Activated T-cell treated with anti-CD3 and anti-CD28 coated beads, Interleukin-2, amount 50 U/mL, for 24 hours (primary cell): Measurements from ENCODE around the gene CDK6.

Source experiments
- DNase-seq: peaks from one replicate; pipeline ENCODE4 v3.0.0-alpha.2; 2020
- H3K27ac Mint-ChIP-seq: 2 replicates; pipeline ENCODE4 v1.8.0; 2020; ENCODE audit warnings: mild to moderate bottlenecking, mixed read lengths
- H3K27me3 Mint-ChIP-seq: 2 replicates; pipeline ENCODE4 v1.8.0; 2020; ENCODE audit warnings: mixed read lengths
- H3K36me3 Mint-ChIP-seq: 2 replicates; pipeline ENCODE4 v1.8.0; 2020; ENCODE audit warnings: low read depth, mixed read lengths
- H3K4me1 Mint-ChIP-seq: 2 replicates; pipeline ENCODE4 v1.8.0; 2020; ENCODE audit warnings: low read depth, mixed read lengths
- H3K4me3 Mint-ChIP-seq: 2 replicates; pipeline ENCODE4 v1.8.0; 2020; ENCODE audit warnings: mild to moderate bottlenecking, moderate library complexity, mixed read lengths
- H3K9me3 Mint-ChIP-seq: 2 replicates; pipeline ENCODE4 v1.8.0; 2020; ENCODE audit warnings: mixed read lengths

Gene CDK6

GRCh38 chr7:92668564-92668963 lies 167.8 kb downstream of the CDK6 start:
- no peaks in the 10 kb centered on the region for H3K27me3 Mint-ChIP-seq
- H3K9me3 Mint-ChIP-seq = peaks cover 4% of the 10 kb centered on the region
- H3K27ac Mint-ChIP-seq = peak overlapping the region; percentile 42
- H3K4me1 Mint-ChIP-seq = peaks cover 72% of the 10 kb centered on the region
- peaks cover 91% of the 10 kb centered on the region for H3K36me3 Mint-ChIP-seq
- H3K4me3 Mint-ChIP-seq = no peak overlapping the region
- DNase-seq = no peak

- Mint-ChIP-seq H3K4me1 (peaks cover 66% of the 10 kb centered on the region), H3K27ac (peak overlapping the region; percentile 42), H3K27me3 (no peaks in the 10 kb centered on the region), H3K36me3 (peaks cover 85% of the 10 kb centered on the region), H3K9me3 (peaks cover 4% of the 10 kb centered on the region), H3K4me3 (no peak overlapping the region)
- DNase-seq = no peak
Measured at GRCh38 chr7:92667816-92668535, 168.4 kb downstream of the CDK6 start.

DNA sequence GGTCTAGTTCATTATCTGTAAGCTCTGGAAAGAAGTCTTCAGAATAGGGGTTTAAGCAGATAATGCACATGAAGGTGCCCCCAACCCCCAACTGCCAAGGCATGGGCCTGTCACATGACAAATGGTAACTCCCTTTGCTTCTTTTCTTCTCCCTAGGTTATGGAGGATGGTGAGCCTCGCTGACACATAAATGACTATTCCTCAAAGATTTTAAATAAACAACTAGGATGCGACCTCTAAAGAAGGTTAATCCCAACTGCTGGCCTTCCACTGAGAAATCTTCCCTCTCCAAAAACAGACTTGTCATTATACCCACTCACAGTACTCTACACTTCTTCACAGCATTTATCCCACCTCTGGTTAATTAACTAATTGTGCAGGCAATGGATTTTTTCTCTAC lies 170.4 kb downstream of the CDK6 start:
- Mint-ChIP-seq H3K27ac (peak overlapping the region; percentile 94), H3K9me3 (peaks cover 4% of the 10 kb centered on the region), H3K4me1 (peaks cover 47% of the 10 kb centered on the region), H3K27me3 (no peaks in the 10 kb centered on the region), H3K4me3 (no peak overlapping the region), H3K36me3 (peaks cover 66% of the 10 kb centered on the region)
- no peak for DNase-seq

GRCh38 chr7:92661651-92662050 lies 174.7 kb downstream of the CDK6 start:
- Mint-ChIP-seq H3K9me3 (peaks cover 4% of the 10 kb centered on the region), H3K4me1 (peaks cover 51% of the 10 kb centered on the region), H3K27ac (no peak overlapping the region), H3K27me3 (no peaks in the 10 kb centered on the region), H3K4me3 (no peak overlapping the region), H3K36me3 (peaks cover 51% of the 10 kb centered on the region)
- DNase-seq = no peak

GRCh38 chr7:92658671-92659070 lies 177.7 kb downstream of the CDK6 start:
- no peak for DNase-seq
- H3K27me3 Mint-ChIP-seq = no peaks in the 10 kb centered on the region

DNA sequence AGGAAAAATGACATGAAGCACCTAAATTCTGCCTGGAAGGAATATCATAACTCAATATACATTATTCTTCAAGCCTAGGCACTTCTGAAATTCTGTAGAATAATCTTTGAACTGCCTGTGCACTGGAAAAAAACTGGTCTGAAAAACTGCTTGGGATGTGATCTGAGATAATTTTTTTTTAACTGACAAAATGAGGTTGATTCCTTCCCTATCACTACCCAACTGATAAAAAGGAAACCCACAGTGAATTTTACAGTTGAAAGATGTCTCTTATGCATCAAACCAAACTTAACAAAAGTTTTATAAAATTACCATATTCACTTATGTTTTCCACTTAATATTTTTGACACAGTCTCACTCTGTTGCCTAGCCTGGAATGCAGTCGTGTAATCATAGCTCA lies 179.0 kb downstream of the CDK6 start:
- H3K27me3 Mint-ChIP-seq = no peaks in the 10 kb centered on the region
- peaks cover 51% of the 10 kb centered on the region for H3K4me1 Mint-ChIP-seq
- DNase-seq = no peak
- no peak overlapping the region for H3K4me3 Mint-ChIP-seq
- H3K36me3 Mint-ChIP-seq = peaks cover 53% of the 10 kb centered on the region
- peak overlapping the region; percentile 30 for H3K27ac Mint-ChIP-seq
- no peaks in the 10 kb centered on the region for H3K9me3 Mint-ChIP-seq

More at GRCh38 chr7:92658671-92659070, 177.7 kb downstream of the CDK6 start:
- peaks cover 40% of the 10 kb centered on the region for H3K4me1 Mint-ChIP-seq
- H3K9me3 Mint-ChIP-seq = no peaks in the 10 kb centered on the region
- H3K4me3 Mint-ChIP-seq = no peak overlapping the region
- peaks cover 44% of the 10 kb centered on the region for H3K36me3 Mint-ChIP-seq
- H3K27ac Mint-ChIP-seq = no peak overlapping the region

DNA sequence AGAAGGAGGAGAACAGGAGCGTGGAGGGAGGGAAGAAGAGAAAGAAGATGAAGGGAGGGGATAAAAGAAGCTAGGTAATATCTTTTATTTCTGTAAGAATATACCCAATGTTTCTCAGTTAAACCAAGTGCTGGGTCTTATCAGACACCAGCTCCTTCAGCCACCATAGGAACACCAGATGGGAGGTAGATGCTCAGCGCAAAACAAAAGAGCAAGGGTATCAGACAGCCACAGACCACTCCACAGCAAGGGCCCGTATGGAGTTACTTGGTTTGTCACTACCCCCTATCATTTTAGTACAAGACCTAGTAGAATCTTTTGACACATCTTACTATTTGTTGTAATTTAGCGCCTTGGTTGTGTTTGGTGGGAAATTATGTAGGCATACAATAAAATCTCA lies 180.3 kb downstream of the CDK6 start:
- Mint-ChIP-seq H3K27me3 (no peaks in the 10 kb centered on the region), H3K27ac (no peak overlapping the region), H3K9me3 (no peaks in the 10 kb centered on the region), H3K4me1 (peaks cover 63% of the 10 kb centered on the region), H3K4me3 (no peak overlapping the region), H3K36me3 (peaks cover 65% of the 10 kb centered on the region)
- no peak for DNase-seq

DNA sequence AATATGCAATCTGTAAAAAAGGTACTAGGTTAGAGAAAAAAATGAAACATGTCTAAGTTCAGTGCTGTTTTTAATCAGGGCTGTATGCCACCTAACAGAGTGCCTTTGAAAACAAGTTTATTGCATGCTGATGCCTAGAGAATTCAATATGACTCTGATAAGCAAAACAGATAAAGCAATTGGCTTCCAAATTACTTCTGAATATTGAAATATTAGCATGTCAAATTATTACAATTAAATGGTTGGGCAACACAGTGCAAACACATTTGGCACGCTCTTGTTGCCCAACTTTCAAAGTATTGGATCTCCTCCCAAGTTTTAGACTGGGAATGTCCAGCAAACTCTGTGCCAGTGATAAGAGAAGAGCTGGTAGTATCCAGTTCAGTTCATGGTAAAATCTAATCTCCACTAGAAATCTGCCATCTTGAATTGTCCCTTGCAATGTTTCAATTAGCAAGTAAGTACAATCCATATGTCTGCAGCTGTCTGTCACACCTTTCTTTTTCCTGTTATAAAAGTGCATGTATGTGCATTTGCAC lies 181.0 kb downstream of the CDK6 start:
- H3K27ac Mint-ChIP-seq = no peak overlapping the region
- peaks cover 67% of the 10 kb centered on the region for H3K4me1 Mint-ChIP-seq
- no peaks in the 10 kb centered on the region for H3K9me3 Mint-ChIP-seq
- DNase-seq = no peak
- H3K27me3 Mint-ChIP-seq = no peaks in the 10 kb centered on the region
- peaks cover 71% of the 10 kb centered on the region for H3K36me3 Mint-ChIP-seq
- no peak overlapping the region for H3K4me3 Mint-ChIP-seq

DNA sequence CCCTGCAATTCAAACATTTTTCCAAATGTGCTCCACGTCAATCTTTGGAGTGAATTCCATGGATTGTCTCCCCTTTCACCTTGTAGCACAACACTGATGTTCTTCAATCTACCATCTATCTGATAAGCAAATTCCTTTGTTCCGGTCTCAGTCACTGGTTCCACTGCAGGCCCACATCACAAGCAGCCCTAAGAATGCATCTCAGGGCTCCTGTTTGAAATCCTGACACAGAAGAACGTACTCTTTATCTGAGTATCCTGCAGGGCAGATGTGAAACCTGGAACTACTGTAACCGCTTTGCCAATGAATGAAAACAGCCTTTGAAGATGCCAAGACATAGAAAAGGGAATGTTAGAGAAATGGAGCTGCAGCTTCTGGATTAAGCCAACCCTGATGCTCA lies 183.2 kb downstream of the CDK6 start:
- Mint-ChIP-seq H3K27me3 (no peaks in the 10 kb centered on the region), H3K4me1 (peaks cover 74% of the 10 kb centered on the region), H3K9me3 (no peaks in the 10 kb centered on the region), H3K36me3 (peaks cover 81% of the 10 kb centered on the region), H3K4me3 (no peak overlapping the region), H3K27ac (peak overlapping the region; percentile 73)
- DNase-seq = no peak

GRCh38 chr7:92652536-92652935 lies 183.8 kb downstream of the CDK6 start:
- peaks cover 80% of the 10 kb centered on the region for H3K36me3 Mint-ChIP-seq

DNA sequence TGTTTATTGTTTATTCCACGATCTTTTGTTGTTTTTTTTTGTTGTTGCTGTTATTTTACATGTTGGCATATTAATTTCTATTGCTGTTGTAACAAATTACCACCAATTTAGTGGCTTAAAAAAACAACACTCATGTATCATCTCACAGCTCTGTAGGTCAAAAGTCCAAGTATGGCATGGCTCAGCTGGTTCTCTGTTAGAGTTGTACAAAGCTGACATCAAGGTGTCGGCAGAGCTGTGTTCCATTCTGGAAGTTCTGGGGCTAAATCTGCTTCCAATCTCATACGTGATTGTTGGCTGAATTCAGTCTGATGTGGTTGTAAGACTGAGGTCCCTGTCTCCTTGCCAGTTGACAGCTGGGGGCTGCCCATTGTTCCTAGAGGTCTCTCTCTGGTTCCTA lies 186.0 kb downstream of the CDK6 start:
- Mint-ChIP-seq H3K4me1 (peaks cover 87% of the 10 kb centered on the region), H3K4me3 (no peak overlapping the region), H3K27ac (peak overlapping the region; percentile 73)

More at GRCh38 chr7:92652536-92652935, 183.8 kb downstream of the CDK6 start:
- Mint-ChIP-seq H3K4me1 (peaks cover 76% of the 10 kb centered on the region), H3K9me3 (no peaks in the 10 kb centered on the region), H3K27ac (peak overlapping the region; percentile 73), H3K27me3 (no peaks in the 10 kb centered on the region), H3K4me3 (no peak overlapping the region)
- no peak for DNase-seq

DNA sequence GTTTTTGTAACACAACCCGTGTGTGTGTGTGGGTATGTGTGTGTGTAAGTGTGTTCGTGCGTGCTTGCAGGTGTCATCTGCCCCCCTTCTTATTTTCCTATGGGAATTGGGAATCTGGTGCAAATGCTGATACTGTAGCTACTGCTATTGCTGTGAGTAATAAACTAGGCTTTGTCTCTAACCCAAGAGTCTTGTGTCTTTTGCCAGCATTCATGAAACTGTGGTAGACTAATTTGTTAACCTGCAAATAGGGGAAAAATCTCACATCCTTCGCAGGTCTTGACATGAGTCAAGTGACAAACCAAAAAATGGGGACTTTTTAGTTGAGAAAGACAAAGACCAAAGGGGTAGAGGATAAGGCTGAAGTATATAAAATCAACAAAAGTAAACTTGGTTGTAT lies 188.3 kb downstream of the CDK6 start:
- H3K27ac Mint-ChIP-seq = peak overlapping the region; percentile 99
- peak overlapping the region; percentile 39 for H3K4me3 Mint-ChIP-seq
- no peaks in the 10 kb centered on the region for H3K27me3 Mint-ChIP-seq
- peaks cover 95% of the 10 kb centered on the region for H3K4me1 Mint-ChIP-seq
- peaks cover 88% of the 10 kb centered on the region for H3K36me3 Mint-ChIP-seq
- no peak for DNase-seq
- no peaks in the 10 kb centered on the region for H3K9me3 Mint-ChIP-seq

More for the DNA sequence above, 186.0 kb downstream of the CDK6 start:
- no peaks in the 10 kb centered on the region for H3K27me3 Mint-ChIP-seq
- H3K36me3 Mint-ChIP-seq = peaks cover 84% of the 10 kb centered on the region
- DNase-seq = no peak
- no peaks in the 10 kb centered on the region for H3K9me3 Mint-ChIP-seq

GRCh38 chr7:92647652-92648051 lies 188.7 kb downstream of the CDK6 start:
- no peak for DNase-seq
- Mint-ChIP-seq H3K36me3 (peaks cover 90% of the 10 kb centered on the region), H3K27ac (peak overlapping the region; percentile 99), H3K27me3 (no peaks in the 10 kb centered on the region), H3K9me3 (no peaks in the 10 kb centered on the region), H3K4me1 (peaks cover 96% of the 10 kb centered on the region), H3K4me3 (peak overlapping the region; percentile 36)

- Mint-ChIP-seq H3K4me3 (peak overlapping the region; percentile 36), H3K36me3 (peaks cover 89% of the 10 kb centered on the region), H3K27me3 (no peaks in the 10 kb centered on the region), H3K27ac (peak overlapping the region; percentile 99), H3K9me3 (no peaks in the 10 kb centered on the region), H3K4me1 (peaks cover 96% of the 10 kb centered on the region)
- DNase-seq = no peak
Measured at GRCh38 chr7:92647011-92647625, 189.3 kb downstream of the CDK6 start.
